Measurements from ENCODE around the gene TSPAN12. TPM values are rescaled to one million over a fixed set of nuclear protein-coding genes. Genes with fewer than 3 reads are reported as not detected.
"Not testable (repeated sequence)": the region's sequence is repeated elsewhere in the genome, so short reads cannot be mapped to it uniquely, and the experiment has no call there.

TSPAN12 gene
- total RNA-seq, 1 experiment from 2014 or later: 17.7 TPM

- DNase-seq (ENCODE audit: low read depth): peak; percentile 37
These were observed 51.3 kb downstream of the TSPAN12 start for GRCh38 chr7:120806669-120807068.

DNA sequence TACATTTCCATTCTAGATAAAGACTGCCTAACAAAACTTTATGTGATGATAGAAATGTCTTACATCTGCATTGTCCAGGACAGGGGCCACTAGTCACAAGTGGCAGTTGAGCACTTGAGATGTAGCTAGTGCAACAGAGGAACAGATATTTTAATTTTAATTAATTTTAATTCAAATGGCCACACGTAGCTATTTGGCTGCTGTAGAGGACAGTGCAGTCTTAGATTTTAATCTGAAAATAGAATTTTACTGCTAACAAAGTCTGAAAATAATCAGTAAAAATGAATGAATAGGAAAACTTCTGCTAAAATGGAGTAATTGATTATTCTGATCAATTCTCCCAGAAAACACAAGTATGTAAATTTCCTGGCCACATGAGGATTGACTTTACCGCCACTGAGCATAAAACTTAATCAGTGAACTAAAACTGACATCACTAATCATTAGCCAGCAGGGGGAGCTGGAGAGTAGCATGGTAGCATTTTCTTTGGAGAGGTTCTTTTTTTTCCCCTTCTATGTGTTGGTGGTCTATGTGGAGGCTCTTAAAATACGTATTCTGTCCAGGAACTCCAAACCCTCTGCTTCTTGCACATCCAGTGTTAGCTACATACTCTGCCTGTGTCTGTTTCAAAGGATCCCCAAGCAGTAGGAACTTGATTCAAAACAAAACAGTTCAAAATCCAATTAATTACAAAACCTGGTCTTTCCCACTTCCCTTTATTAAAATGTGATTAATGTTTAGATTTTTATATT, 52.1 kb downstream of the TSPAN12 start:
- peak; percentile 79 for DNase-seq (ENCODE audit: low read depth)

GRCh38 chr7:120802751-120803150, 55.2 kb downstream of the TSPAN12 start:
- no peak for DNase-seq (ENCODE audit: low read depth)

DNA sequence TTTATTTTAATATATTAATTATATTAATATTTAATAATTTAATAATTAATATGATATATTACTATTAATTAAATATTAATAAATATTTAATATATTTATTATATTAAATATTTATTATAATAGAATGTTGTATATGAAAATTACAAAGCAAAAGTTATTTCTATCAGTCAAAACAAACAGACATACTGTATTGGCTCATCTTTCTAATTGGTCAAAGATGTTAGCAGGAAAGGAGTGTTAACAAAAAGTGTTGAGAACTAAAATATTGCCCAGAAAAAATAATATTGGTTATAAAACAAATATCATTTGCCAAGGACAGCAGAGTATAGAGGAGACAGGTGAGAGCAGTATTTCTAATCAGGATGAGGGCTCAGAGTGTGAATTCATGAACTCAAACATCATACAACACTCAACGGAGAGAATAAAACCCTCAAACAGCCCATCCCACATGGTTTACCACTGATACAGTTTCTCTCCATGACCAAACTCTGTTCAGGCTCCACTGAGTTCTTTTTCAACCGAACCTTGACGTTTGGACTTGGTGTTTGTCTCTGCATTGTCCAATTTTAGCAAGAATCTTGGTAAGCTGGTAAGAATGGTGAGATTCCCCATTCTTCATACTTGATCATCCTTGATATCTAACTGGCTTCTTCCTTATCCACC, 58.0 kb downstream of the TSPAN12 start:
- DNase-seq (ENCODE audit: low read depth): no peak

- no peak for DNase-seq (ENCODE audit: low read depth)
These were observed 58.8 kb downstream of the TSPAN12 start for GRCh38 chr7:120799147-120799546.

GRCh38 chr7:120797026-120797645, 60.8 kb downstream of the TSPAN12 start:
- no peak for DNase-seq (ENCODE audit: low read depth)

DNA sequence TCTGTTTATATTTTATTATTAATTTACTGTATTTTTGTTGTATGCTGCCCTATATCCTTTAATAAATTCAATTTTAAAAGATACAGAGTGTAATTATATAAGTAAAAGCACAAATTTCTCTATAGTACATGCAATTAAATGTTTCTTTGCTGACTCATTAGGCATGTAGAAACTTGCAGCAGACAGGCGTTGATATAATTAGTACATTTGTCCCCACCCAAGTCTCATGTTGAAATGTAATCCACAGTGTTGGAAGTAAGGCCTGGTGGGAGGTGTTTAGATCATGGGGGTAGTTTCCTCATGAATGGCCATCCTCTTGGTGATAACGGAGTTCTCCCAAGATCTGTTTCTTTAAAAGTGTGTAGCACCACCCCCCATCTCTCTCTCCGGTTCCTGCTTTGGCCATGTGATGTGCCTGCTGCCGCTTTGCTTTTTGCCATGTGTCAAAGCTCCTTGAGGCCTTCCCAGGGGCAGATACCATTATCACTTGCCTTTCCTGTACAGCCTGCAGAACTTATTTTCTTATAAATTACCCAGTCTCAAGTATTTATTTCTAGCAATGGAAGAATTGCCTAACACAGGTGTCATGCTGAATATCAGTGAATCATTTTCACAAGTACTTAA, 63.7 kb downstream of the TSPAN12 start:
- no peak for DNase-seq (ENCODE audit: low read depth)

GRCh38 chr7:120793213-120793936, 64.6 kb downstream of the TSPAN12 start:
- no peak for DNase-seq (ENCODE audit: low read depth)

- DNase-seq (ENCODE audit: low read depth): no peak
These were observed 65.1 kb downstream of the TSPAN12 start for GRCh38 chr7:120792861-120793130.

DNA sequence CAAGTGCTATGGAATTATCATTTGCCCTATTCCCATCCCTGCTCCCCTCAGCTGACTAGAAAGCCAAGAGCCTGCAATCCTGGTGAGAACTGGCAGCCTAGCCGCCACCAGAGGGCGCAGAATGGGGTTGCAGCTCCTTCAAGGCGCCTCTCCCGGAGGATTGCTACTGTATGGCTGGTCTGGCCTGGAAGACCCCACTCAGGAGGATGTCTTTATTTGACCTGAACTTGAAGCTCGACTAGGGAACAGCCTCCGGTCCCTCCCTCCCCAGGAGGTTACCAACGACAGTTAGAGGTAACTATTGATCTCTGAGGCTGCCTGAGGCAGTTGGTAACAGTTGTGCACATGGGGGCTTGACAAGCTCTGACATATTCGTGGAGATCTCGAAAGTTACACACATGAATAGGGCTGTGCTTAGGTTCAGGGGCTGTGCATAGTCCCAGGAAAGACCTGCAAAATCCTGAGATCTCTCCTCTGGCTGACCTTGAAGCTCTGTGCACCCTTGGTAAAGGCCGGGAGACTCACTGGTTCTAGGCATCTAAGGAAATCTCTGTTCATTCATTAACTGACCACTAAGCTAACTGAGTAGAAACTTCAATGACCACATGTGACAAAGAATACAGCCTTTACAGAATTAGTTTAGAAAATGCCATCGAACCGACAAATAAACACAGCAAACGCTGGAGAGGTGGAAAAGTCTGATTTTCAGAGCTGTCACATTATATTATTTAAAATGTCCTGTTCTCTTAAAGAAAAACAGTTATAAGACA, 65.7 kb downstream of the TSPAN12 start:
- DNase-seq (ENCODE audit: low read depth): peak; percentile 88

GRCh38 chr7:120785095-120785494, 72.8 kb downstream of the TSPAN12 start:
- no peak for DNase-seq (ENCODE audit: low read depth)

GRCh38 chr7:120783721-120784120, 74.2 kb downstream of the TSPAN12 start:
- no peak for DNase-seq (ENCODE audit: low read depth)

- no peak for DNase-seq (ENCODE audit: low read depth)
These were observed 74.7 kb downstream of the TSPAN12 start for GRCh38 chr7:120783273-120783672.

DNA sequence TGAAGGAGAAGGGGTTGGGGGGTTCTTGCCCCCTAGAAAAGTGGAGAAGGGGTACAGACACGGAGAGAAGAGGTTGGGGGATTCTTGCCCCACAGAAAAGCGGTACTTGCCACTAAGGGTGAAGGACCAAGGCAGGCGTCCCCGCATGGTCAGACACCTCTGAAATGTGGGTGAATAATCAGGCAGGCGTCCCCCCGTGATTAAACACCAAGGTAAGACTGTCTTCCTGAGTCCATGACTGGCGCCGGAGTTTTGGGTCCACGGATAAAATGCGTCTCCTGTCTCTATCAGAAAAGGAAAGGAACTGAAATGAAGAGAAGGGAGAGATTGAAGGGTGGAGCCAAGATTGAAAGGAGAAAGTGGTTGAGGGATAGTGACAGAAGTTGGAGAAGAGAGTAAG, 76.0 kb downstream of the TSPAN12 start:
- not testable (repeated sequence) for DNase-seq (ENCODE audit: low read depth)

GRCh38 chr7:120780938-120781337, 77.0 kb downstream of the TSPAN12 start:
- no peak for DNase-seq (ENCODE audit: low read depth)

- not testable (repeated sequence) for DNase-seq (ENCODE audit: low read depth)
These were observed 77.5 kb downstream of the TSPAN12 start for GRCh38 chr7:120780451-120780850.

DNA sequence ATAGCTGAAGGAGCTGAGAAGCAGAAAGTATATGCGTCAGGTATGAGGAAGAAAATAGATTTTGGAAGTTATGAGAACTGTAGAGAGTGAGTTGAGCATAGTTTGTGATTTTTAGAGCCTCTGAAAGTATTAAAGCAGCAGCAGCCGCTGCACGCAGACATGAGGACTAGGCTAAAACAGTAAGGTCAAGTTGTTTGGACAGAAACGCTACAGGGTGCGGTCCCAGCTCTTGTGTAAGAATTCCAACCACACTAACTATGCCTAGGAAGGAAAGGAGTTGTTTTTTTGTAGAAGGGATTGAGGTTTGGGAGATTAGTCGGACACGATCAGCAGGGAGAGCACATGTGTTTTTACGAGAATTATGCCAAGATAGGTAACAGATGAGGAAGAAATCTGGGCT, 78.9 kb downstream of the TSPAN12 start:
- not testable (repeated sequence) for DNase-seq (ENCODE audit: low read depth)

DNA sequence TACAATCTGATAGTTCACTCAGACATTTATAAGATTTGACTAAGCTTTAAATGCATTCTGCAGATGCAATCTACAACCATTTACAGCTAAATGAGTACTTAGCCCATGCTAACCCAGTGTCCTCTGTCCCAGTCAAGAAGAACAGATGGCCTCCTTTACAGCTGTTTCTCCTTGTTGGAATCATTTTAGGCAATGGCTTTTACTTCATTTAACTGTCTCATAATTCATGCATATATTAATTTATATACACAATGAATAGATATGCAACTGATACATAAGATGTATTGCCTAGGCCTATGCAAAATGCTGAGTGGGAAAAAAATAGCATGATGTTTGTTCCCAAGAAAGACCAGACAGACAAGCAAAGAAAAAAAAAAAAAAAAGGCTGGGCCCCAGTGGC, 82.2 kb downstream of the TSPAN12 start:
- DNase-seq (ENCODE audit: low read depth): no peak

- no peak for DNase-seq (ENCODE audit: low read depth)
These were observed 83.5 kb downstream of the TSPAN12 start for GRCh38 chr7:120774481-120774880.

- no peak for DNase-seq (ENCODE audit: low read depth)
These were observed 87.7 kb downstream of the TSPAN12 start for GRCh38 chr7:120770206-120770605.

- DNase-seq (ENCODE audit: low read depth): no peak
These were observed 97.1 kb downstream of the TSPAN12 start for GRCh38 chr7:120760851-120761250.

All from Daoy (cell line).